Measurements from ENCODE around the gene STX3. TPM values are rescaled to one million over a fixed set of nuclear protein-coding genes. Genes with fewer than 3 reads are reported as not detected.

STX3 gene
- total and polyA plus RNA-seq, 2 of the 13 experiments (the other 11 are each of a cell fraction or from before 2014, with no cell fraction given) = 16.5 to 24.0 TPM

- TF ChIP-seq CENPT (CRISPR knock-in tag; IDR thresholded peaks at IDR 0.05; ENCODE audit: low read depth) (no peak), XBP1 (CRISPR knock-in tag; IDR thresholded peaks at IDR 0.05) (no peak), ZNF646 (CRISPR knock-in tag; IDR thresholded peaks at IDR 0.05) (0 out of 2 replicates have a peak, but pooled peaks have one; percentile 30), STAG1 (CRISPR knock-in tag; IDR thresholded peaks at IDR 0.05) (peak; percentile 44), ZNF17 (CRISPR knock-in tag; IDR thresholded peaks at IDR 0.05) (no peak), ADNP (CRISPR knock-in tag; IDR thresholded peaks at IDR 0.05) (no peak), FOXK2 (IDR thresholded peaks at IDR 0.05) (peak; percentile 39; the same call in 1 of the 2 replicates), ZNF75D (CRISPR knock-in tag; IDR thresholded peaks at IDR 0.05; ENCODE audit: borderline replicate concordance) (no peak), ZNF704 (CRISPR knock-in tag; IDR thresholded peaks at IDR 0.05; ENCODE audit: borderline replicate concordance) (no peak), ZSCAN12 (CRISPR knock-in tag; IDR thresholded peaks at IDR 0.05) (no peak), CENPBD1 (CRISPR knock-in tag; IDR thresholded peaks at IDR 0.05; ENCODE audit: borderline replicate concordance, low read depth) (no peak), TBX3 (IDR thresholded peaks at IDR 0.05; ENCODE audit: borderline replicate concordance) (no peak), IKZF1 (IDR thresholded peaks at IDR 0.05) (no peak), ZNF333 (CRISPR knock-in tag; IDR thresholded peaks at IDR 0.05; ENCODE audit: borderline replicate concordance) (0 out of 2 replicates have a peak, but pooled peaks have one; percentile 32), ISX (CRISPR knock-in tag; conservative IDR thresholded peaks at IDR 0.05) (no peak), ZNF180 (CRISPR knock-in tag; IDR thresholded peaks at IDR 0.05; ENCODE audit: borderline replicate concordance, low read depth) (no peak), ARHGAP35 (CRISPR knock-in tag; IDR thresholded peaks at IDR 0.05; ENCODE audit: borderline replicate concordance) (peak; percentile 80; the same call in 1 of the 2 replicates), ZKSCAN5 (CRISPR knock-in tag; IDR thresholded peaks at IDR 0.05) (no peak), SUZ12 (IDR thresholded peaks at IDR 0.05; ENCODE audit: low read depth, low read length) (no peak), HDAC6 (IDR thresholded peaks at IDR 0.05; ENCODE audit: low read depth, low read length) (no peak), ATF1 (CRISPR knock-in tag; IDR thresholded peaks at IDR 0.05) (peak; percentile 39; the same call in 1 of the 2 replicates), ZNF275 (CRISPR knock-in tag; IDR thresholded peaks at IDR 0.05; ENCODE audit: borderline replicate concordance) (no peak; the same call in 1 of the 2 replicates)
Measured at GRCh38 chr11:59810189-59810910, 55.2 kb downstream of the STX3 start, which contains the start of gene MRPL16 (continued).
